Activated CD4-positive, alpha-beta memory T cell treated with anti-CD3 and anti-CD28 coated beads, Interleukin-2, amount 10 ng/mL, durations not matched to agents 7 days and 5 days (primary cell): ENCODE measurements around the gene PVALEF. TPM values are rescaled to one million over a fixed set of nuclear protein-coding genes. Genes with fewer than 3 reads are reported as not detected.

Experiments
- CTCF ChIA-PET: fragments of 350-600 bp; sonication (Branson Sonifier 250); formaldehyde crosslinking; loops from one replicate; lab custom pipeline; 2021; ENCODE audit warnings: antibody characterized with exemption, inconsistent platforms; lab: Charles Lee
- POLR2A ChIA-PET: fragments of 350-600 bp; sonication (Branson Sonifier 250); formaldehyde crosslinking; loops from one replicate; lab custom pipeline; 2021; ENCODE audit warnings: antibody characterized with exemption; lab: Charles Lee
- DNase-seq: peaks from one replicate; pipeline ENCODE4 v3.0.0-alpha.2; 2020
- H3K27ac Mint-ChIP-seq: one replicate; pipeline ENCODE4 v1.8.0; 2021; ENCODE audit warnings: mild to moderate bottlenecking, mixed read lengths
- H3K27me3 Mint-ChIP-seq: one replicate; pipeline ENCODE4 v1.8.0; 2021; ENCODE audit warnings: mixed read lengths
- H3K36me3 Mint-ChIP-seq: one replicate; pipeline ENCODE4 v1.8.0; 2021; ENCODE audit warnings: low read depth, mixed read lengths
- H3K4me1 Mint-ChIP-seq: one replicate; pipeline ENCODE4 v1.8.0; 2021; ENCODE audit warnings: mixed read lengths
- H3K4me3 Mint-ChIP-seq: one replicate; pipeline ENCODE4 v1.8.0; 2021; ENCODE audit warnings: mild to moderate bottlenecking, mixed read lengths
- H3K9me3 Mint-ChIP-seq: one replicate; pipeline ENCODE4 v1.8.0; 2021; ENCODE audit warnings: mixed read lengths
- total RNA-seq, 2 experiments: library from RNA; stranded (reverse); gene quantifications; one replicate each; pipeline ENCODE4 v1.2.3, GENCODE V29; 2021

PVALEF gene
- total RNA-seq, 2 experiments from 2014 or later: not detected

GRCh38 chr17:81124377-81124776 lies 40.9 kb upstream of the PVALEF start:
- ChIA-PET POLR2A (no interaction called here), CTCF (no interaction called here)
- Mint-ChIP-seq H3K27me3 (no peaks in the 10 kb centered on the region), H3K27ac (no peak overlapping the region), H3K9me3 (no peaks in the 10 kb centered on the region), H3K4me3 (no peak overlapping the region), H3K4me1 (peaks cover 2% of the 10 kb centered on the region), H3K36me3 (no peaks in the 10 kb centered on the region)
- DNase-seq: no peak

DNA sequence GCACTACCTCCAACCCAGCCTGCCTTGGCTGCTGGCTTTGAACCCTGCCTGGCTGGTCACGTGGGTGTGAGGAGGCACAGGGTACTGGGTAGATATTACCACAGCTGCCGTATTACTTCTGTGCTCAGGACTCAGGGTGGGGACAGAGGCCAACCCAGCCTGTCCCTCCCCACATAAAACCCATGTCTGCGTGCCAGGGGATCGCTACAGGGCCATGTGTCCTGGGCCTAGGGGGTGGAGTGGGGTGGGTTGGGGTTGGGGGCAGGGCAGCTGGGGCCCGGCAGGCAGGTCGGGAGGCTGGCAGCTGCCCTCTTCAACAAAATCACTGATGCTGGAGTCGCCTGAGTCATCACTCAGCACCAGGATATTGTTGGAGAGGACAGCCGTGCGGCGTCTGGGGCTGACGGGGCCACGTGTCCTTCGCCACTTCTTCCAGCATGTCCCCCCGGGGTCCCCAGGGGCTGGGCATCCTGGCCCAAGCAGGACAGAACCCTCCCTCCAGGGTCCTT lies 39.7 kb upstream of the PVALEF start:
- Mint-ChIP-seq H3K27me3 (no peaks in the 10 kb centered on the region), H3K4me3 (no peak overlapping the region), H3K9me3 (no peaks in the 10 kb centered on the region), H3K4me1 (no peaks in the 10 kb centered on the region), H3K27ac (no peak overlapping the region), H3K36me3 (no peaks in the 10 kb centered on the region)
- CTCF ChIA-PET: no interaction called here
- POLR2A ChIA-PET: no interaction called here
- DNase-seq: no peak

- Mint-ChIP-seq H3K4me3 (no peak overlapping the region), H3K4me1 (no peaks in the 10 kb centered on the region), H3K9me3 (no peaks in the 10 kb centered on the region), H3K36me3 (no peaks in the 10 kb centered on the region), H3K27me3 (no peaks in the 10 kb centered on the region), H3K27ac (no peak overlapping the region)
- ChIA-PET CTCF (no interaction called here), POLR2A (no interaction called here)
- no peak for DNase-seq
These were observed 38.8 kb upstream of the PVALEF start for GRCh38 chr17:81126281-81127132.

- Mint-ChIP-seq H3K9me3 (no peaks in the 10 kb centered on the region), H3K27ac (no peak overlapping the region), H3K36me3 (no peaks in the 10 kb centered on the region), H3K4me3 (no peak overlapping the region), H3K27me3 (no peaks in the 10 kb centered on the region), H3K4me1 (no peaks in the 10 kb centered on the region)
- no peak for DNase-seq
- POLR2A ChIA-PET: no interaction called here
- CTCF ChIA-PET: no interaction called here
These were observed 38.2 kb upstream of the PVALEF start for GRCh38 chr17:81127133-81127455.

DNA sequence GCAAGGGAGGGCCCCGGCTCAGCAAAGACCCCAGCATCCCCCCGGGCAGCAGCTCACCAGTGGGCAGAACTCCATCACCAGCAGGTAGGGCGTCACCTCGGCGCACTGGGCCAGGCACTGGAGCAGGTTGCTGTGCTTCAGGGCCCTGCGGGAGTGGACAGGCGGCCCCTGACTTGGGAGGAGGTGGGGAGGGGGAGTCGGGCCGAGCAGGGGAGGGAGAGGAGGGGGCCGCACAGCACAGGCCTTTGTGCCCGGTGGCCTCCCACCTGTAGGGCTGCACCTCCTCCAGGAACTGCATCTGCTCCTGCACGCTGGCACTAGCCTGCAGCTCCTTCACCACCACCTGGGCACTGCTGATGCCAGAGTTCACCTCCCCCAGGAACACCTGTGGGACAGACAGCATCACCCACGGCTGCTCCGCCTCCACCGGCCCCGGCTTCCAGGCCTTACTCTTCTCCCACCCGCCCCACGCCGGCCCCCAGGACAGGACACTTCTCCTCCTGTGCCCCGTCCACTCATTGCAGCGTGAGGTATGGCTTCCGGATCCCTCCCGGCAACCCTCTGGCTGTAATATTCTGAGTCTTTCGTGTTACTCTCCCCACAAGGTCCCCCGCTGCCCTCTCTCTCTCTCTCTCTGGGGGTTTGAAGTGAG lies 37.7 kb upstream of the PVALEF start:
- no peak for DNase-seq
- H3K27me3 Mint-ChIP-seq: no peaks in the 10 kb centered on the region
- H3K4me3 Mint-ChIP-seq: no peak overlapping the region
- H3K9me3 Mint-ChIP-seq: no peaks in the 10 kb centered on the region
- POLR2A ChIA-PET: no interaction called here
- no peaks in the 10 kb centered on the region for H3K36me3 Mint-ChIP-seq
- H3K4me1 Mint-ChIP-seq: no peaks in the 10 kb centered on the region
- H3K27ac Mint-ChIP-seq: no peak overlapping the region
- CTCF ChIA-PET: no interaction called here

DNA sequence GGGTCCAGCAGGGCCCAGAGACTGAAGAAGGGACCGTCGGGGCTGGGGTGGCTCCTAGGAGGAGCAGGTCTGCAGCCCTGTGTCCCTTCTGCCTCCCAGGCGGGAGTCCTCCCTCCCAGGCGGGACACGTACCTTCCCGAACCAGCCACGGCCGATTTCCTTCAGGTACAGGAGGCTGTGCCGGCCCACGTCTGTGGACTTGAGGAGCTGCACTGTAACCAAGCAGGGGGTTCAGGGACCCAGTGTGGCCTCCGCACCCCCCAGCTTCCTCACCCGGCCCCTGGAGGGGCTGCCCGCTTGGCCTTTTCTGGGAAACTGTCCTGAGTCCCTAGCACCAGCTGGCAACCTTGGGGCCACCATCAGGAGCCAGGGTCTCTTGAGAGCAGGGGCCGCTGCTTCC lies 37.0 kb upstream of the PVALEF start:
- no peaks in the 10 kb centered on the region for H3K36me3 Mint-ChIP-seq
- DNase-seq: no peak
- ChIA-PET CTCF (no interaction called here), POLR2A (no interaction called here)
- H3K9me3 Mint-ChIP-seq: no peaks in the 10 kb centered on the region
- no peaks in the 10 kb centered on the region for H3K4me1 Mint-ChIP-seq
- H3K27ac Mint-ChIP-seq: no peak overlapping the region
- no peaks in the 10 kb centered on the region for H3K27me3 Mint-ChIP-seq
- H3K4me3 Mint-ChIP-seq: no peak overlapping the region

GRCh38 chr17:81128774-81129173 lies 36.5 kb upstream of the PVALEF start:
- CTCF ChIA-PET: no interaction called here
- Mint-ChIP-seq H3K27ac (no peak overlapping the region), H3K9me3 (no peaks in the 10 kb centered on the region), H3K36me3 (no peaks in the 10 kb centered on the region), H3K4me1 (no peaks in the 10 kb centered on the region), H3K27me3 (no peaks in the 10 kb centered on the region), H3K4me3 (no peak overlapping the region)
- no peak for DNase-seq
- POLR2A ChIA-PET: no interaction called here

GRCh38 chr17:81129289-81129688 lies 36.0 kb upstream of the PVALEF start:
- H3K27ac Mint-ChIP-seq: no peak overlapping the region
- H3K4me3 Mint-ChIP-seq: no peak overlapping the region
- no peaks in the 10 kb centered on the region for H3K9me3 Mint-ChIP-seq
- no peaks in the 10 kb centered on the region for H3K4me1 Mint-ChIP-seq
- no peaks in the 10 kb centered on the region for H3K27me3 Mint-ChIP-seq
- ChIA-PET CTCF (no interaction called here), POLR2A (no interaction called here)
- no peaks in the 10 kb centered on the region for H3K36me3 Mint-ChIP-seq
- no peak for DNase-seq

DNA sequence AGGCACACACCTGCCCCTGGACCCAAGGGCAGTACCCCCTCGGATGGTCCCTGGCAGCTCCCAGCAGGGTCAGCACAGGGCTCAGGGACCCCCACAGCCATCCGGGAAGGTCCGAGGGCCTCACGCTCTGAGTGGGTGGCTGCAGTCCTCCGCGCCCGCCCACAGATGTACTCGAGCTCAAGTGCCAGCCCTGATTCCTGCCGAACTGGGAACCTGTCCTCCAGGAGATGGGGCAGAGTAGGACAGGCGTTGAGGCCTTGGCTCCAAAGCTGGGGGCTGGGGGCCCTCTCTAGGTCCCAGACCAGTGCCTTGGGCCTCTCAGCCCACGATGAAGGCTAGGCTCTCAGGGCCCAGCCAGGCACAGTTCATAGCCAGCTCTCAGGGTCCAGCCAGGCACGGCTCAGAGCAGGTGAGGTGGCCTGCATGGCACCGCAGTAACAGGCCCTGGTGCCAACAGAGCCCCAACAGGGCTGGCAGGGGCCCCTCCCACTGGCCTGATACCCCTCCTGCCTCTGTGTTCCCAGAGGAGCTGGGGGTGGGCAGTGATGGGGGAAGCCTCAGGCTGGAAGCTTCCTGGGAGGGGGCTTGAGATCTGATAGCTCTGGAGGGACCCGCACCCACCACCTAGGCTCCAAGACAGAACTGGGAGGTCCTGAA lies 35.5 kb upstream of the PVALEF start:
- H3K4me3 Mint-ChIP-seq: no peak overlapping the region
- ChIA-PET CTCF (no interaction called here), POLR2A (no interaction called here)
- H3K9me3 Mint-ChIP-seq: no peaks in the 10 kb centered on the region
- no peaks in the 10 kb centered on the region for H3K27me3 Mint-ChIP-seq
- no peaks in the 10 kb centered on the region for H3K36me3 Mint-ChIP-seq
- H3K27ac Mint-ChIP-seq: no peak overlapping the region
- no peak for DNase-seq
- H3K4me1 Mint-ChIP-seq: no peaks in the 10 kb centered on the region

DNA sequence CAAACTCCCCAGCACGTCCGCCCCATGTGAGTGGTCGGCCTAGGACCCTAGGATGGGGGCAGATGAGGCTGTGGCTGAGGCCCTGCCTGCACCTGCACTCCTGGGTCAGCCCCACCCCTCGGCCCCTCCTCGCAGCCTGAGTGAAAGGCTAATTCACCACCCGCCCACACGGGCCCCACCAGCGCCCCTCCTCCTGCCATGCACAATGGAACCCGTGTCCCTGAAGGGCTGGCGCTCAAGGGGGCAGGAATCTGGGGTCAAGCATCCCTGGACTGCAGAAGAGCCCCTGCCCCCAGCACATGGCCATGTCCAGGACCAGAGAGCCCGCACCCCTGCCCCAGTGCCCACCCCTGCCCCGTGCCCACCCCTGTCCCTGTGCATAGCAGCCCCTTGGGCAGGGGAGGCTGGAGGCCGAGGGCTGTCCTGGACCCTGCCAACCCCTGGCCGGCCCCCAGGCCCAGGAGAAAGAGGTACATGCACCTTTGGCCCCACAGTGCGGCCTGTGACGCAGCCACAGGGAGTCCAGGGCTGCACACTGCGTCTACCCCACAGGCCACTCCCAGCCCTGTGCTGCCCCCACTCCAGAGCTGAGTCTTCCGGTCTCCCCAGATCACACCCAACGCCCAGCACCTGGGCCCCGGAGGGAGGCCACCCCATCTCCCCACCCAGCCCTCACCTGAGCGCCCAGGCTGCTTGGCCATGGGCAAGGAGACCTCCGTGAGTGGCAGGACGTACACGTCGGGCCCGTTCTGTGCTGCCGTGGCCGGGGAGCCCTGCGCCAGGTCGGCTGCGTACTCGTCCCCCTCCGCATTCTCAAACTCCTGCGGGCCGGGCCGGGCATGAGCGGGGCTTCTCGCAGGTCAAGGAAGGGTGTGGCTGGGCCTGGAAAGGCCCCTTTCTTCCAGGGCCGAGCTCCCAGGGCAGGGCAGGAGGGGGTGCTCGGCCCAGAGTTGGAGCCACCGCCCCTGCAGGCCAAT lies 34.6 kb upstream of the PVALEF start:
- no peaks in the 10 kb centered on the region for H3K4me1 Mint-ChIP-seq
- no peak for DNase-seq
- H3K36me3 Mint-ChIP-seq: no peaks in the 10 kb centered on the region
- no peak overlapping the region for H3K4me3 Mint-ChIP-seq
- no peaks in the 10 kb centered on the region for H3K9me3 Mint-ChIP-seq
- H3K27me3 Mint-ChIP-seq: no peaks in the 10 kb centered on the region
- CTCF ChIA-PET: no interaction called here
- no peak overlapping the region for H3K27ac Mint-ChIP-seq
- POLR2A ChIA-PET: no interaction called here

DNA sequence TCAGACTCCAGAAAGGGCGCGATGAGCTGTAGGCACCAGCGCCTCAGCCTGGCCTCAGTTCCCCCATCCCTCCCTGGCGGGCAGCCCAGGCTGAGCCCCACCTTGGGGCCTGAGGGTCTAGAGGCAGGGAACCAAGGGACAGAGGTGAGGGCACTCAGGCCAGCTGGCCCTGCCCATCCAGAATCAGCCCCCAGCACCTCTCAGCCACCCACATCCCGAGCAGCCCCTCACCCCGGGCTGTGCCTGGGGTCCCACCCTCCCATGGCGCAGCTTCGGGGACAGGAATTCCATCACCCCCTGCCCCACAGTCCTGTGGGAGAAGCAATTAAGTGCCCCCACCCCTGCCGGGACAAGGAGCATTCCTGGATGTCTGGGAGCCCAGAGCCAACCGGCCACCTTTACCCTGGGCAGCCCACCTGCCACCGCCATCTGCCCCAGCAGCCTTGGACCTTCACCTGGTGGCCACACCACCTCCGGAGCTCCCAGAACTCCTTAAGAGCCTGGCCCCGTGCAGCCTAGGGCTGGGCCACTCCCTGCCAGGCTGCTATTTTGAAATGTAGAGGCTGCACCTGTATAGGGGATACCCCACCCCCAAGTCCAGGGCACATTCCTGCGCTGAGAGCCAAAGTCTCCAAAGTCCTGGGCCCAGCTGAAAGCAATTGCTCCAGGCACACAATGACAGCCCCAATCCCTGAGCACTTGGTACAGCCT lies 33.7 kb upstream of the PVALEF start:
- Mint-ChIP-seq H3K4me1 (no peaks in the 10 kb centered on the region), H3K27me3 (no peaks in the 10 kb centered on the region), H3K36me3 (no peaks in the 10 kb centered on the region), H3K9me3 (no peaks in the 10 kb centered on the region), H3K4me3 (no peak overlapping the region), H3K27ac (no peak overlapping the region)
- DNase-seq: no peak
- ChIA-PET POLR2A (no interaction called here), CTCF (no interaction called here)

DNA sequence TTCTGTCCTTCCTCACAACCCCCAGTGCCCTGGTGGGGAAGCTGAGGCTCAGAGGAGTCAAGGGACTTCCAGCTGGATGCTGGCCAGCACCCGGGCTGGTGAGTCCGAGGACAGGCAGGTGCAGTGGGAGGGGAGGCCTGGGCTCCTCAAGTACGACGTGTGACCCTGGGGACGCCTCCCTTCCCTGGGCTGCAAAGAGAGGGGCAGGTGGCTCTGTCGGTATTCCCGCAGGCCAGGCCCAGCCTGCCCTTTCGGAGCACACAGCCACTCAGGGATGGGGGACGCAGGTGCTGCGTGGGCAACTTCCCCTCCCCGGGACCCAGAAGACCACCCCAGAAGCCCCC lies 33.1 kb upstream of the PVALEF start:
- Mint-ChIP-seq H3K27ac (no peak overlapping the region), H3K9me3 (no peaks in the 10 kb centered on the region), H3K27me3 (no peaks in the 10 kb centered on the region), H3K36me3 (no peaks in the 10 kb centered on the region), H3K4me3 (no peak overlapping the region), H3K4me1 (no peaks in the 10 kb centered on the region)
- ChIA-PET CTCF (no interaction called here), POLR2A (no interaction called here)
- no peak for DNase-seq
